ENCODE data around the gene ADCY2.

The ADCY2 gene

GRCh38 chr5:7516253-7516652, 120.3 kb downstream of the ADCY2 start:
- DNase-seq, result no peak

GRCh38 chr5:7517006-7517405, 121.1 kb downstream of the ADCY2 start:
- DNase-seq, result no peak

- DNase-seq, result no peak
Observed at GRCh38 chr5:7518947-7519560, 123.1 kb downstream of the ADCY2 start.

- DNase-seq, result no peak
Observed at GRCh38 chr5:7519564-7519963, 123.6 kb downstream of the ADCY2 start.

GRCh38 chr5:7529880-7530279, 133.9 kb downstream of the ADCY2 start:
- no peak for DNase-seq

- no peak for DNase-seq
Observed at GRCh38 chr5:7533941-7534340, 138.0 kb downstream of the ADCY2 start.

- no peak for DNase-seq
Observed at GRCh38 chr5:7534505-7534904, 138.6 kb downstream of the ADCY2 start.

- DNase-seq, result no peak
Observed at GRCh38 chr5:7537573-7537972, 141.6 kb downstream of the ADCY2 start.

GRCh38 chr5:7539571-7539970, 143.6 kb downstream of the ADCY2 start:
- DNase-seq, result no peak

- DNase-seq, result no peak
Observed at GRCh38 chr5:7540736-7541485, 145.0 kb downstream of the ADCY2 start.

- DNase-seq, result no peak
Observed at GRCh38 chr5:7541898-7542297, 146.0 kb downstream of the ADCY2 start.

GRCh38 chr5:7546555-7546954, 150.6 kb downstream of the ADCY2 start:
- no peak for DNase-seq

GRCh38 chr5:7548596-7548995, 152.7 kb downstream of the ADCY2 start:
- DNase-seq, result no peak

- no peak for DNase-seq
Observed at GRCh38 chr5:7565559-7565958, 169.6 kb downstream of the ADCY2 start.

- DNase-seq, result no peak
Observed at GRCh38 chr5:7576023-7576715, 180.2 kb downstream of the ADCY2 start.

- DNase-seq, result no peak
Observed at GRCh38 chr5:7577381-7577780, 181.4 kb downstream of the ADCY2 start.

GRCh38 chr5:7578071-7578470, 182.1 kb downstream of the ADCY2 start:
- no peak for DNase-seq

GRCh38 chr5:7584749-7585148, 188.8 kb downstream of the ADCY2 start:
- no peak for DNase-seq

GRCh38 chr5:7585807-7586206, 189.9 kb downstream of the ADCY2 start:
- no peak for DNase-seq

- DNase-seq, result no peak
Observed at GRCh38 chr5:7586480-7586879, 190.5 kb downstream of the ADCY2 start.

GRCh38 chr5:7589800-7590199, 193.9 kb downstream of the ADCY2 start:
- DNase-seq, result no peak

- no peak for DNase-seq
Observed at GRCh38 chr5:7592910-7593309, 197.0 kb downstream of the ADCY2 start.

GRCh38 chr5:7597059-7597642, 201.2 kb downstream of the ADCY2 start:
- no peak for DNase-seq

Data from inflammatory macrophage (primary cell).